ENCODE data around the gene CALHM3.

CALHM3 gene

DNA sequence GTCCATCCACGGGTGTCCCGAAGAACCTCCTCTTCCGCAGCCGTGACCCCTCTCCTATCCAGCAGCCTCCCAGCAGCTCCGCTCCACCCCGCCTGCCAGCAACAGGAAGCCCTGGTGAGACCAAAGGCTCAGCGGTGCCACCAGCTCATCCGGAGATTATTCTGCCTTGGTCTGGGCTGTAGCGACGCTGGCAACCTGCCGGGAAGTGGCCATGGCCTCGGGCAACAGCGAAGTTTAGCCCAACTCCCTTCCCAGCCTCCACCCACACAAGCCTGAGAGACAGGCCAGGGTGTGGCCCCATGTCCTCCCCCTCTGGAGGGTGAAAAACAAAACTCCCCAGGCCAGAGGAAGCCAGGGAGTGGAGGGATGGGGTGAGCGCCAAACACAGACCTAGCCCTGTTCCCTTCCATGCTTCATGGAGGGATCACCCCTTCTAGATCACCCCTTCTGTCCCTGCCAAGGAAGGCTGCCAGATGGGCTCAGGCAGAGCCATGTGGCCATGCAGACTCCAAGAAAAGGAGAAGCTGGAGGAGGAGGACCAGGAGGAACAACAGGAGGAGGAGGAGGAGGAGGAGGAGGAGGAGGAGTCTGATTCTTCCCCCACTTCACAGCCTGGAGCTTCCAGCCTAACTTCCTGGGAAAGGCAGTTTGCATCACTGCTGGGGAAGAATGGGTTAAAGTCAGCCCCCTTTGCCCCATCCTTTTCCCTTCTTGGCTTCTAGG is 27.8 kb downstream of the CALHM3 start:
- DNase-seq (ENCODE audit: low spot score) = no peak

GRCh38 chr10:103450201-103450695 is 28.8 kb downstream of the CALHM3 start:
- no peak for DNase-seq (ENCODE audit: low spot score)

DNA sequence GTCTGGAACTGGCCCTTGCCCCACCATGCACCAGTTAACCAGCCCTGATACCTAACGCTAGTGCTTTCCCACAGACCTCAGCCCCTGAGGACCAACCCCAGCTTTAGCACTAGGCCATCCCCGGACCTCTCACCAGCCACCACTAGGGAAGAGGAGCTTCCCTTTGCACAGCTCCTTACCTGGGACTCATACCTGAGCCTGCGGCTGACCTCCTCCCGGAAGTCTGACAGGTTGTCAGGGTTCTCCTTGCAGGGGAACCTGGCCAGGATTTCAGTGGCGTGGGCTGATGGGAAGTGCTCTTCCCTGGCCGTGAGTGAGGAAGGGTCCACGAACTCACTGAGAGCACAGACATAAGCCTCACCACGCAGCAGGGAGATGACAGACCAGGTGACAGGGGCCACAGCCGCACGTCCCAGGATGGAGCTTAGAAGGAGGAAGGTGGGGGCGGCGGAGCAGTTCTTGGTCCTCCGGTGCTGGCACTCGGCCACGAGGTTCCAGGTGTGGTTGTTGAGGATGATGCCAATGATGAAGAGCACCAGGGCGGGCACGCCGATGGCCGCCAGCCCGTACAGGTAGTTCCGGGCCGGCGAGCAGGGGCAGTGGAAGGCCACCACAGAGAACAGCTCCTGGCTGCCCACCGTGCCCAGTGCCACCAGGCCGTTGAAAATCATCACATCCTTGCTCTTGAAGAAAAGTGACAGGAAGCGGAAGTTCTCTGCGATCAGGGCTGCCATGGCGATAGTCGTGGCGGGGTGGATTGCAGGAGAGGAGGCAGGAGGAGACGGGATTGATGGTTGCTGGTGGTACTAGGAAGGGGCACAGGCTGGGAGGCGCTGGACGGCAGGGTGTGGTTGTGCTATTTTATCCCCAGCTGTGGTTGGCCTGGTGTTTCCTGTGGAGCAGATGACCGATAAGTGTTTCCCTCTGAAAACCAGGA is 29.6 kb downstream of the CALHM3 start:
- no peak for DNase-seq (ENCODE audit: low spot score)

- DNase-seq (ENCODE audit: low spot score) = no peak
These were observed 30.3 kb downstream of the CALHM3 start for GRCh38 chr10:103448746-103449145.

GRCh38 chr10:103447187-103447586 is 31.9 kb downstream of the CALHM3 start:
- DNase-seq (ENCODE audit: low spot score) = no peak

DNA sequence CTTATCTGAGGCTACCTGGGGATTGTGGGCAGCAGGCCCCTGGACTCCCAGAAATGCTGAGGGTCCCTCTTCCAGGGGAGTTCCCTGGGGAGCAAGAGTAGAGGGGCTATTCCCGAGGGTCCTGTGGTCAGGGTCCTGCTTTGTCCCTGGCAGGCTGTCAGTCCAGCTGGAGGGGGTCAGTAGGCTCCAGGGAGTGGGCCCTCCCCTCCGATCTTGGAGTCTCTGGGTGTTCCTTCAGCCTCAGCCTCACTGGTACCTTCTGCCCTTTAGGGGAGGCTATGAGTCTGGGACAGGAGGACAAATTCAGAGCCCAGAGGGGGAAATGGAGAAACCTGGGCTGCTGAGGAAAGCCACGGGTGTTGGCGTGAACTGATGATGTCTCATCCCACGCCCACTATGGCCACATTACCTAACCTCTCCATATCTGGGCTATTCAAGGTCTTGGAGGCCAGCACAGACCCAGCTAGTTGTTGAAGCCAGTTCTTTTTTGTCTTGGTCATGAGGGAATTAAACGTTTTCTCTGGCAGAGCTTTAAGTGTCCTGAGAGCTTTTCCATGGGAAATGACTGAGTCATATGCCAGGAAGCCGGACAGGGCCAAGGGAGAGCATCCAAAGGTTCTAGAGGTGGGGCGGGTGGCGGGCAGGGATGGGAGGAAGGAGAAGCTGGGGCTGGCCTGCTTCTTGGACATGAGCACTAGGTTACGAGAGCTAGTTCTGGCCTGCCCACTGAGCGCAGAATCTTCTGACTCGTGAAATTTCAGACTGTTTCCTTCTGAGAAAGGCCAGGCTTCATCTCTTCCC is 33.1 kb downstream of the CALHM3 start:
- no peak for DNase-seq (ENCODE audit: low spot score)

DNA sequence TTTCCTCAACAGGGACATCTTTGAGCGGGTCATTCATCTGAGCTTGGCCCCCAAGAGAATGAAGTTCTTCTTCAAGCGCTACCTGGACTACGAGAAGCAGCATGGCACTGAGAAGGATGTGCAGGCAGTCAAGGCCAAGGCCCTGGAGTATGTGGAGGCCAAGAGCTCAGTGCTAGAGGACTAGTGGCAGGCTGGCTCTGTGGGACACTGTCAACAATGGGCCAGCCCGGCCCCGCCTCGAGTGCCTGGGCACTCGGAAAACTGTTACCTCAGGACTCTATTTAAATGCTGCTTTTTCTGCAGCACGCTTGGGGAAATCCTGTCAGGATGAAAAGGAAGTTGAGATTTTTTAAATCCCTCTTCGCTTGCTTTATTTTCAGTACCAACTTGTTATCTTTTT is 33.7 kb downstream of the CALHM3 start:
- no peak for DNase-seq (ENCODE audit: low spot score)

GRCh38 chr10:103444478-103444877 is 34.6 kb downstream of the CALHM3 start:
- DNase-seq (ENCODE audit: low spot score) = no peak

- DNase-seq (ENCODE audit: low spot score) = no peak
These were observed 35.4 kb downstream of the CALHM3 start for GRCh38 chr10:103443475-103444185.

- DNase-seq (ENCODE audit: low spot score) = no peak
These were observed 37.0 kb downstream of the CALHM3 start for GRCh38 chr10:103442031-103442461.

GRCh38 chr10:103441611-103442010 is 37.4 kb downstream of the CALHM3 start:
- no peak for DNase-seq (ENCODE audit: low spot score)

- no peak for DNase-seq (ENCODE audit: low spot score)
These were observed 37.8 kb downstream of the CALHM3 start for GRCh38 chr10:103441206-103441605.

- no peak for DNase-seq (ENCODE audit: low spot score)
These were observed 38.6 kb downstream of the CALHM3 start for GRCh38 chr10:103440416-103440815.

GRCh38 chr10:103439776-103440175 is 39.3 kb downstream of the CALHM3 start:
- DNase-seq (ENCODE audit: low spot score) = no peak

DNA sequence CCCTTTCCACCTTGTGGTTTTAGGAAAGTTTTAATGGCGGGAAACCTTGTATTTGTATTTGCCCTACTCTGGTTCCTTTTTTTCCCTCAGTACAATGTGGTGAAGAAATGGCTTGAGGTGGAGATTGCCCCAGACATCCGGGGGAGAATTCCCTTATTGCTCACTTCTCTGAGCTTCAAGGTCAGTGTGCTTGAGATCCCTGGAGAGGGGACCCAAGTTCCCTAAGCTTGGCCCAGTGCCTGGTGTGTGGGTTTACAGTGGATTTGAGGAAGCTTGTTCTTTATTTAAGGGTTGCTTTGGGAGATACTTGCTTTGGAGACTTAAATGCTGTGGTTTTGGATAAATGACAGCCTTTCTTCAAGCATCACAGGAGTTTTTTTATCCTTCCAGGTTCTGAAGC is 45.2 kb downstream of the CALHM3 start:
- DNase-seq (ENCODE audit: low spot score) = no peak

GRCh38 chr10:103431902-103432301 is 47.1 kb downstream of the CALHM3 start:
- no peak for DNase-seq (ENCODE audit: low spot score)

DNA sequence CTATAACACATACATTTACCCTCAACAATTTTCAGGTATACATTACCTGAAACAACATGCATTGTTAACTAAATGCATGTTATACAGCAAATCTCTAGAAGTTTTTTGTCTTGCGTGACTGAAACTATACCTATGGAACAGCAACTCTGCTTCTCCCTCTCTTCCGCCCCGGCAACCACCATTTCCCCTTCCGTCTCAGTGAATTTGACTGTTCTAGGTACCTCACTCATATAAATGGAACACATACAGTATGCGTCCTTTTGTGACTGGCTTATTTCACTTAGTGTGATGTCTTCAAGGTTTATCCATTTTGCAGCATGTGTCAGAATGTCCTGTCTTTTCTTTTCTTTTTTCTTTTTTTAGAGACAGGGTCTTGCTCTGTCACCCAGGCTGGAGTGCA is 49.4 kb downstream of the CALHM3 start:
- no peak for DNase-seq (ENCODE audit: low spot score)

- no peak for DNase-seq (ENCODE audit: low spot score)
These were observed 49.9 kb downstream of the CALHM3 start for GRCh38 chr10:103428989-103429643.

GRCh38 chr10:103427866-103428265 is 51.2 kb downstream of the CALHM3 start:
- DNase-seq (ENCODE audit: low spot score) = no peak

GRCh38 chr10:103423748-103424147 is 55.3 kb downstream of the CALHM3 start:
- no peak for DNase-seq (ENCODE audit: low spot score)

Measured in SK-N-DZ (cell line).